Gastroesophageal sphincter (tissue), 4 donors: ENCODE data around the gene APOBEC3F. TPM values are rescaled to one million over a fixed set of nuclear protein-coding genes. Genes with fewer than 3 reads are reported as not detected.
"Not testable (repeated sequence)": the region's sequence is repeated elsewhere in the genome, so short reads cannot be mapped to it uniquely, and the experiment has no call there.

Experiments used
- ATAC-seq: fragments of 150-250 bp; one replicate; pipeline ENCODE4 v1.9.1; 2016; ENCODE audit warnings: mild to moderate bottlenecking, moderate library complexity
- H3K27ac ChIP-seq, 4 donors: fragments of 200-600 bp; sonication (generic) in 3 of 4; 1 replicate in 3 of 4; 2 replicates in 1 of 4; pipeline ENCODE4 v1.5.1; 2016 to 2019
- H3K27me3 ChIP-seq: fragments of 200-600 bp; sonication (generic); one replicate; pipeline ENCODE4 v1.5.1; 2019
- H3K36me3 ChIP-seq, 2 donors: fragments of 200-600 bp; sonication (generic); one replicate each; pipeline ENCODE4 v1.5.1; 2019; ENCODE audit warnings: control low read depth in 1 of 2
- H3K4me1 ChIP-seq, 3 donors: fragments of 200-600 bp; sonication (generic); 1 replicate in 2 of 3; 2 replicates in 1 of 3; pipeline ENCODE4 v1.5.1; 2016 to 2019; ENCODE audit warnings: control low read depth in 2 of 3
- H3K4me3 ChIP-seq, 2 donors: fragments of 200-600 bp; sonication (generic); one replicate each; pipeline ENCODE4 v1.5.1; 2019; ENCODE audit warnings: mild to moderate bottlenecking in 1 of 2, moderate library complexity in 1 of 2
- H3K9me3 ChIP-seq, 3 donors: fragments of 200-600 bp; sonication (generic); one replicate each; pipeline ENCODE4 v1.5.1; 2017 to 2019; ENCODE audit warnings: control low read depth in 2 of 3
- EP300 ChIP-seq: sonication (generic); formaldehyde crosslinking; IDR thresholded peaks from one replicate; pipeline ENCODE4 v1.6.1; 2017; ENCODE audit warnings: antibody characterized with exemption, mild to moderate bottlenecking
- POLR2A ChIP-seq, 2 donors: fragments of 450-650 bp; IDR thresholded peaks; one replicate each; pipeline ENCODE4 v1.6.1; 2017; ENCODE audit warnings: antibody characterized with exemption in 2 of 2, mild to moderate bottlenecking in 2 of 2, moderate library complexity in 1 of 2
- POLR2AphosphoS5 ChIP-seq: sonication (generic); formaldehyde crosslinking; IDR thresholded peaks from one replicate; pipeline ENCODE4 v1.6.1; 2017; ENCODE audit warnings: antibody characterized with exemption
- WGBS, 2 donors: methylation state at CpG; one replicate each; pipeline ENCODE4 v1.1.5; 2018; ENCODE audit warnings: low coverage in 1 of 2; 5-methylcytosine and 5-hydroxymethylcytosine counted together
- total RNA-seq, 4 donors: library from RNA; depleted of rRNA; stranded (reverse); fragments of >200 nt; gene quantifications; one replicate each; pipeline ENCODE4 v1.1.0, GENCODE V29; 2016
- TF ChIP-seq, protein P1 (sequence below), 4 experiments: fragments of 200-600 bp in 2 of 4; fragments of 450-650 bp in 2 of 4; sonication (generic) in 1 of 4; IDR thresholded peaks; one replicate each; pipeline ENCODE4 v1.5.1; 2017 to 2019; ENCODE audit warnings: antibody characterized with exemption in 4 of 4, mild to moderate bottlenecking in 2 of 4, moderate library complexity in 2 of 4

The APOBEC3F gene
- total RNA-seq, 4 donors from 2014 or later, result 0.57 to 4.0 (median 1.9) TPM

DNA sequence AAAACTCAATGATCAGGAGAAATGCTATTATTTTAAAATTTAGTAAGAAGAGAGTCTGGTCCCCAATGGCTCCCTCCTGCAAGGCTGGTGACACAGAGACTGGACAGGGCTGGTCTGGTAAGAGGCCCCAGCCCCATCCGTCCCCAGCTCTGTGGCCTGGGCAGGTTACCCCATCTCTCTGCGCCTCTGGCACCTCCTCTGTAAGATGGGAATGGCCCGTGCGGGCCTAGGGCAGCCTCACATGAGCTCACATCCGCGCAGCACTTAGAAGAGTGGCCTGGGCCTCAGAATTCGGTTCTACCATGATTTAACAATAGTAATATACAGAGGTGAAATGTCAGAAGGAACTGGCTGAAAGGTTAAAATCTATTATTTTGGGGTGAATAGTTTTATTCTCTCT is 1.2 kb downstream of the APOBEC3F start:
- H3K27me3 ChIP-seq, result no peaks in the 10 kb centered on the region
- H3K36me3 ChIP-seq, result peaks cover 0 to 25% of the 10 kb centered on the region in 2 donors
- peaks cover 0 to 19% (median 6%) of the 10 kb centered on the region in 3 donors for H3K4me1 ChIP-seq
- H3K9me3 ChIP-seq, result no peaks in the 10 kb centered on the region
- peak overlapping the region in 1 of 4 donors; percentile 85 for H3K27ac ChIP-seq
- no peak overlapping the region for H3K4me3 ChIP-seq
- 97 to 100% methylated on average over 3 to 7 of the region's 7 CpGs for WGBS, 2 donors
- no peak for ATAC-seq
- TF ChIP-seq, protein P1, sequence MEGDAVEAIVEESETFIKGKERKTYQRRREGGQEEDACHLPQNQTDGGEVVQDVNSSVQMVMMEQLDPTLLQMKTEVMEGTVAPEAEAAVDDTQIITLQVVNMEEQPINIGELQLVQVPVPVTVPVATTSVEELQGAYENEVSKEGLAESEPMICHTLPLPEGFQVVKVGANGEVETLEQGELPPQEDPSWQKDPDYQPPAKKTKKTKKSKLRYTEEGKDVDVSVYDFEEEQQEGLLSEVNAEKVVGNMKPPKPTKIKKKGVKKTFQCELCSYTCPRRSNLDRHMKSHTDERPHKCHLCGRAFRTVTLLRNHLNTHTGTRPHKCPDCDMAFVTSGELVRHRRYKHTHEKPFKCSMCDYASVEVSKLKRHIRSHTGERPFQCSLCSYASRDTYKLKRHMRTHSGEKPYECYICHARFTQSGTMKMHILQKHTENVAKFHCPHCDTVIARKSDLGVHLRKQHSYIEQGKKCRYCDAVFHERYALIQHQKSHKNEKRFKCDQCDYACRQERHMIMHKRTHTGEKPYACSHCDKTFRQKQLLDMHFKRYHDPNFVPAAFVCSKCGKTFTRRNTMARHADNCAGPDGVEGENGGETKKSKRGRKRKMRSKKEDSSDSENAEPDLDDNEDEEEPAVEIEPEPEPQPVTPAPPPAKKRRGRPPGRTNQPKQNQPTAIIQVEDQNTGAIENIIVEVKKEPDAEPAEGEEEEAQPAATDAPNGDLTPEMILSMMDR (IDR thresholded peaks at IDR 0.05), result no peak
- TF ChIP-seq POLR2A (IDR thresholded peaks at IDR 0.05) (no peak), POLR2AphosphoS5 (no peak), EP300 (no peak)

GRCh38 chr22:39043063-39043462 is 2.4 kb downstream of the APOBEC3F start:
- whole genome bisulfite sequencing, 2 donors, result 93 to 100% methylated on average over 4 to 8 of the region's 18 CpGs
- Histone ChIP-seq H3K4me1 (peaks cover 0 to 19% (median 6%) of the 10 kb centered on the region in 3 donors), H3K36me3 (peaks cover 0 to 25% of the 10 kb centered on the region in 2 donors)
- not testable (repeated sequence) for H3K27ac ChIP-seq, H3K4me3 ChIP-seq, ATAC-seq, H3K27me3 ChIP-seq, H3K9me3 ChIP-seq

DNA sequence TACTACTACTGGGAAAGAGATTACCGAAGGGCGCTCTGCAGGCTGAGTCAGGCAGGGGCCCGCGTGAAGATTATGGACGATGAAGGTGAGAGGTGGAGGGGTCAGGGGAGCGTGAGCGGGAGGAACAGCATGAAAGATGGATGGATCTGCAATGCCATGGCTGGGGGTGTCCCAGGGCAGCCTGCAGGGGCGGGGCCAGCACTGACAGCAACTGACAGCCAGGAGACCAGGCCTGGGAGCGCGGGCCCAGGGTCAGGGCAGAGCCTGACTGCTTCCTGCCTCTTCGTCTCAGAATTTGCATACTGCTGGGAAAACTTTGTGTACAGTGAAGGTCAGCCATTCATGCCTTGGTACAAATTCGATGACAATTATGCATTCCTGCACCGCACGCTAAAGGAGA is 4.5 kb downstream of the APOBEC3F start:
- H3K27me3 ChIP-seq, result not testable (repeated sequence)

GRCh38 chr22:39049486-39049885 is 8.8 kb downstream of the APOBEC3F start:
- H3K36me3 ChIP-seq, result peaks cover 0 to 15% of the 10 kb centered on the region in 2 donors
- H3K9me3 ChIP-seq, H3K4me1 ChIP-seq, H3K27ac ChIP-seq, ATAC-seq, H3K4me3 ChIP-seq: not testable (repeated sequence)
- 80 to 88% methylated on average over 3 to 5 of the region's 7 CpGs for WGBS, 2 donors
- peaks cover 11% of the 10 kb centered on the region for H3K27me3 ChIP-seq

More for the DNA sequence above, 4.5 kb downstream of the APOBEC3F start:
- H3K4me3 ChIP-seq, H3K27ac ChIP-seq, ATAC-seq, H3K9me3 ChIP-seq: not testable (repeated sequence)
- WGBS, 2 donors, result 64% methylated on average over 5 of the region's 14 CpGs; no CpG with 5 or more reads in 1 of the 2 donors
- Histone ChIP-seq H3K36me3 (peaks cover 0 to 25% of the 10 kb centered on the region in 2 donors), H3K4me1 (peaks cover 0 to 16% (median 6%) of the 10 kb centered on the region in 3 donors)

DNA sequence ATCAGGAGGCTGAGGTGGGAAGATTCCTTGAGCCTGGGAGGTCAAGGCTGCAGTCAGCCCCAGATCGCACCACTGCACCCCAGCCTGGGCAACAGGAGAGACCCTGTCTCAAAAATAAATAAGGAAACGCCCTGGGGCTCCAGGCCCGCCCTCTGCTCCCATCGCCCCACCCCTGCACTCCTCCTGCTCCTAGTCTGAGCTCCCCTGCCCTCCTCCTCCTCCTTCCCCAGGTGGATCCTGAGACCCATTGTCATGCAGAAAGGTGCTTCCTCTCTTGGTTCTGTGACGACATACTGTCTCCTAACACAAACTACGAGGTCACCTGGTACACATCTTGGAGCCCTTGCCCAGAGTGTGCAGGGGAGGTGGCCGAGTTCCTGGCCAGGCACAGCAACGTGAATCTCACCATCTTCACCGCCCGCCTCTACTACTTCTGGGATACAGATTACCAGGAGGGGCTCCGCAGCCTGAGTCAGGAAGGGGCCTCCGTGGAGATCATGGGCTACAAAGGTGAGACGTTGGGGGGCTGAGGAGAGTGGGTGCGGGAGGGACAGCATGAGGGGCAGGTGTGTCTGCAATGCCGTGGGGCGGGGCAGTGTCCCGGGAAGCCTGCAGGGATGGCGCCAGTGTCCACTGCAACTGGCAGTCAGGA is 11.3 kb downstream of the APOBEC3F start:
- 60 to 93% methylated on average over 3 to 10 of the region's 18 CpGs for WGBS, 2 donors
- not testable (repeated sequence) for H3K4me1 ChIP-seq, ATAC-seq, H3K36me3 ChIP-seq, H3K4me3 ChIP-seq, H3K9me3 ChIP-seq, H3K27ac ChIP-seq
- peaks cover 11% of the 10 kb centered on the region for H3K27me3 ChIP-seq

GRCh38 chr22:39055658-39056057 is 15.0 kb downstream of the APOBEC3F start:
- H3K27me3 ChIP-seq, result peaks cover 12% of the 10 kb centered on the region
- H3K9me3 ChIP-seq, result no peaks in the 10 kb centered on the region
- H3K36me3 ChIP-seq, result no peaks in the 10 kb centered on the region
- TF ChIP-seq POLR2A (IDR thresholded peaks at IDR 0.05), result no peak
- TF ChIP-seq EP300, result no peak
- TF ChIP-seq, protein P1 (IDR thresholded peaks at IDR 0.05), result no peak
- no peak for TF ChIP-seq POLR2AphosphoS5
- no peak for ATAC-seq
- H3K4me3 ChIP-seq, result no peak overlapping the region
- H3K4me1 ChIP-seq, result no peaks in the 10 kb centered on the region
- no peak overlapping the region for H3K27ac ChIP-seq
- WGBS, 2 donors, result 92 to 100% methylated on average over 5 to 7 of the region's 11 CpGs

DNA sequence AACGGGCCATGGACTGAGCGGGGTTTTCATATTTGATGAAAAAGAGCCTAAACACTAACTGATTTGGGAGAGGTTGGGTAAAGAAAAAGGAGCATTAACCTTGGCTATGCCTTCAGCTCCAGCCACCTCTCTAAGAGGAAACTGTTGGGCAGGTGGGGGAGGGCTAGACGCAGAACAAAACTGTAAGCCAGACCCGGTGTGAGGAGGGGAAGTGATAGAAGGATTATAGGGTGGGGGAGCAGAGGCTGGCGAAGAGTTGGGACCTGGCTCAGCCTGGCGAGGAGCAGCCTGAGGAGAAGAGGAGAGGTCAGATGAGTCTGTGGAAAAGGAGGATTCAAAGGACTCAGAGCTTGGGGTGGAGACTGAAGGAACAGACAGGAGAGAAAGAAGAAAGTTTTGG is 20.6 kb downstream of the APOBEC3F start:
- ATAC-seq, H3K9me3 ChIP-seq, H3K4me3 ChIP-seq, H3K27me3 ChIP-seq, H3K4me1 ChIP-seq, H3K27ac ChIP-seq, H3K36me3 ChIP-seq: not testable (repeated sequence)
- 48 to 63% methylated on average over 2 to 6 of the region's 6 CpGs for WGBS, 2 donors

- WGBS, 2 donors, result 72 to 85% methylated on average over 2 to 10 of the region's 10 CpGs
- not testable (repeated sequence) for H3K4me1 ChIP-seq, ATAC-seq, H3K36me3 ChIP-seq, H3K27ac ChIP-seq, H3K9me3 ChIP-seq, H3K4me3 ChIP-seq, H3K27me3 ChIP-seq
Observed at GRCh38 chr22:39061951-39062350, 21.3 kb downstream of the APOBEC3F start.

DNA sequence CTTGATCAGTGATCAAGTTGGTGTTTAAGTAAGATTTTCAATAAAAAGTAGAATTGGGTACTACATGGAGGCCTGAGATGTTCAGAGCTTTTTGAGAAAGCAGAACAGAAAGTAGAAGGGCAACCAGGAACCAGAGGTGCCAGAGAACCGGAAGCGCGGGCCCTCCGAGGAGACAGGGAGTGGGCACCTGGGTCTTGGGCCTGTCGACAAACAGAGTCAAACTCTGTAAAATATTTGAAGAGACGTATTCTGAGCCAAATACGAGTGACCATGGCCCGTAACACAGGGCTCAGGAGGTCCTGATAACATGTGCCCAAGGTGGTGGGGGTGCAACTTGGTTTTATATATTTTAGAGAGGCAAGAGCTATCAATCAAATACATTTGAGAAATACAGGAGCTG is 23.2 kb downstream of the APOBEC3F start:
- not testable (repeated sequence) for H3K4me3 ChIP-seq, H3K27me3 ChIP-seq, H3K4me1 ChIP-seq, ATAC-seq, H3K9me3 ChIP-seq, H3K36me3 ChIP-seq, H3K27ac ChIP-seq
- WGBS, 2 donors, result 91 to 93% methylated on average over 5 to 8 of the region's 8 CpGs

- H3K4me3 ChIP-seq, ATAC-seq, H3K36me3 ChIP-seq, H3K4me1 ChIP-seq, H3K27me3 ChIP-seq, H3K27ac ChIP-seq, H3K9me3 ChIP-seq: not testable (repeated sequence)
- 86 to 89% methylated on average over 3 to 9 of the region's 9 CpGs for WGBS, 2 donors
Observed at GRCh38 chr22:39066442-39067276, 26.0 kb downstream of the APOBEC3F start.
